OCI-LY3 (cell line): ENCODE results near the gene GLB1L.

Experiments
- EZH2phosphoT487 ChIP-seq: fragments of 200-600 bp; shearing (Covaris generic); IDR thresholded peaks from 2 replicates; pipeline ENCODE4 v1.6.1; 2018; ENCODE audit warnings: antibody characterized with exemption, mixed run types, low read depth
- TF ChIP-seq, protein P1 (sequence below): fragments of 200-600, 300-600 bp; sonication (generic); IDR thresholded peaks from 2 replicates; pipeline ENCODE4 v1.5.1; 2014; ENCODE audit warnings: antibody characterized with exemption, low read length, low read depth

GRCh38 chr2:219268294-219268693 is 23.1 kb upstream of the GLB1L start:
- TF ChIP-seq, protein P1, sequence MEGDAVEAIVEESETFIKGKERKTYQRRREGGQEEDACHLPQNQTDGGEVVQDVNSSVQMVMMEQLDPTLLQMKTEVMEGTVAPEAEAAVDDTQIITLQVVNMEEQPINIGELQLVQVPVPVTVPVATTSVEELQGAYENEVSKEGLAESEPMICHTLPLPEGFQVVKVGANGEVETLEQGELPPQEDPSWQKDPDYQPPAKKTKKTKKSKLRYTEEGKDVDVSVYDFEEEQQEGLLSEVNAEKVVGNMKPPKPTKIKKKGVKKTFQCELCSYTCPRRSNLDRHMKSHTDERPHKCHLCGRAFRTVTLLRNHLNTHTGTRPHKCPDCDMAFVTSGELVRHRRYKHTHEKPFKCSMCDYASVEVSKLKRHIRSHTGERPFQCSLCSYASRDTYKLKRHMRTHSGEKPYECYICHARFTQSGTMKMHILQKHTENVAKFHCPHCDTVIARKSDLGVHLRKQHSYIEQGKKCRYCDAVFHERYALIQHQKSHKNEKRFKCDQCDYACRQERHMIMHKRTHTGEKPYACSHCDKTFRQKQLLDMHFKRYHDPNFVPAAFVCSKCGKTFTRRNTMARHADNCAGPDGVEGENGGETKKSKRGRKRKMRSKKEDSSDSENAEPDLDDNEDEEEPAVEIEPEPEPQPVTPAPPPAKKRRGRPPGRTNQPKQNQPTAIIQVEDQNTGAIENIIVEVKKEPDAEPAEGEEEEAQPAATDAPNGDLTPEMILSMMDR, result no peak
- TF ChIP-seq EZH2phosphoT487, result no peak
